HG03039 (cell line): ENCODE measurements around the gene CFAP61.
"Not testable (repeated sequence)": the region's sequence is repeated elsewhere in the genome, so short reads cannot be mapped to it uniquely, and the experiment has no call there.

Experiments
- ATAC-seq: cut with Tn5 transposase; IDR thresholded peaks from one replicate; pipeline ENCODE4 v1.9.1; 2021; ENCODE audit warnings: mild to moderate bottlenecking, moderate library complexity; ENCODE audit not compliant: unreplicated experiment

Gene CFAP61

DNA sequence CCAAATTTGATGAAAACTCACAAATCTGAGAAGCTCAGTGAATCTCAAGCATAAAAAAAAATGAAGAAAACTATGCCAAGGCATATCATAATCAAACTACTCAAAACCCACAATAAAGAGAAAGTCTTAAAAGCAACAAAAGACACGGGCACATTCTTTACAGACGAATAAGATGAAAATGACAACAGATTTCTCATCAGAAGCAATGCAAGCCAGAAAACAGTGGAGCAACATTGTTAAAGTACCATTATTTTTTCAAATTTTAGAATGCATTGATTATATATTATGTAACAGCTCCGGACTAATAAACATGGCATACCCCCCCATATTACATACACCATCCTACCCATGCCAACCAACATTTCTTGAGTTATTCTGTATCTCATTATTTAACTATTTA, 260.2 kb downstream of the CFAP61 start:
- no peak for ATAC-seq

DNA sequence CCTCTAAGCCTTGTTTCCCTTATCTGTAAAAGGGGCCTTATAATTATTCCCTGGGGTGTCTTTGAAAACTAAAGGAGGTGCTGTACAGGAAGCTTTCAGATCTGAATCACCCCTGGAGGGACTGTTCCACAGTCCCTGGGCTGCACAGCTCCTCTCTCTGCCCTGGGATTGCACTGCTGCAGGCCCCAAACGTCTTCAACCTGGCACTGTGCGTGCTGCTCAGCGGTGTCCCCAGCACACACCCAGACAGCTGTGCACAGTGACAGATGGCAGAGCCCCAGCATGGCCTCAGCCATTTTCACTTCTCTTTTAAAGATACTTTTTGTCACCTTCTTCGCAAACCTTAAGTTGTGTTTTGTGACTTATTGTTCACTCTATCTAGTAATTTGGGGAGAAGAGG, 264.9 kb downstream of the CFAP61 start:
- peak; percentile 77 for ATAC-seq

DNA sequence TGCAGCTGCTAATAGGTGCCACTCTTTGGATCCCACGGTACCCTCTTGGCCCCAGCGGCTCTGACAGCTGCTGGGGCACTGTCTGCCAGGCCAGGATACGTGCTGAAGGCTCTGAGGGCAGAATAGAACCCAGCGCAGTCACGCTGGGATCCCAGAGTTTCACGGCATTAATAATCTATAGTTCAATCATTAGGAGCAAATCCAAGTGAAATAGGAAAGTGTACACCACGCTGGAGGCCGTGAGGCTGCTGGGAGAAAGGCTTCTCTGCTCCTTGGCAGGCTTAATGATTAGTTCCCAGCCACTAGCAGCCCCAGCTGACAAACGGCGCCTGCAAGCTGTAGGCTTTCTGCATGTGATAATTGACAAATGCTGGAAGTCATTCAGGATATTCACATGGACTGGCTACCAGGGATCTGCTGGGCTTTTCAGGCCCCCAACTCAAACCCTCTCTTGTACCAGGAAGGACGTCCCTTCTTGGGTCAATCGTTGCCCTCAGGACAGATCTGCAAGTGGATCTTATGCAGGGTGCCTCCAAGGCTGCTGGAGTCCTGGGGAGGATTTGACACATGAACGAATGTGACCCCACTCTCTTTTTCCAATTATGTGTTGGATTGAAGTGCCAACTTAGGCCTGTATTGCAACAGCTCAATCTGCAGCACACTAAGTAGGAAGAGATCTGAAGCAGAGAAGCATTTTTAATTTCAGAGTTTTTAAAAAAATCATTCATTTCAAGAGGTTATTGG, 265.5 kb downstream of the CFAP61 start:
- ATAC-seq = peak; percentile 25

DNA sequence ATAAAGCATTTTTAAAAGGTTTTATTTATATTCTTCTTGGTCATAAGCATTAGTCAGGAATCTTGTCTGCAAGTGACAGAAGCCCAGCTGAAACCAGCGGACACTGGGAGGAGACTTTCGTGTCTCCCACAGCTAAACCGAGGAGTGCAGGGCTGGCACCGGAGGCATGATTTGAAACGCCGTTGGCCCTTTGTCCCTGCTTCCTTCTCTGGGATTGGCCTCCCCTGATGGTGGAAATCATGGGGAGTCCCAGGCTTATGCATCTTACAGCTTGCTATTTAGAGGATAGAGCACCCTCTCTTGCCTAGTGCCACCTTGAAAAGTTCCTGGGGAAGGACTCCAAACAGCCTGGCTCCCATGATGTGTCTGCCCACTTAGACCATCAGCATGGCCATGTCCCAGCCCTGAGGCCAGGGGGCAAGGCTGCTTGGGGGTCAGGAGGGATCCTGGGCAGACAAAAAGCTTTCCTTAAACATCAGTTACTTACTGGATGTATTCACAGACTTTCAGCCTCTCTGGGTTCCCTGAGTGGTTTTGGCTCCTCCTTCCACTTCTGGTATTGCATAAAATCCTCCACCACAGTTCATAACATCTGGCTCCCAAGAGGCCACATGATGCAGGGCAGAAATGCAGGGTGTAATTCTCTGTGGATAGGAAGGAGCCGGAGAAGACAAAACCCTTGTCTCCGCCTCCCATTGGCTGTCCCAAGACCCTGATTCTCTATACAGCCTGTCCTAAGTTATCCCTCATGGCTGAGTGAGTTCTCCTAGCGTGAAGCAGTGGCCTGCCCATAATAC, 266.2 kb downstream of the CFAP61 start:
- no peak for ATAC-seq

DNA sequence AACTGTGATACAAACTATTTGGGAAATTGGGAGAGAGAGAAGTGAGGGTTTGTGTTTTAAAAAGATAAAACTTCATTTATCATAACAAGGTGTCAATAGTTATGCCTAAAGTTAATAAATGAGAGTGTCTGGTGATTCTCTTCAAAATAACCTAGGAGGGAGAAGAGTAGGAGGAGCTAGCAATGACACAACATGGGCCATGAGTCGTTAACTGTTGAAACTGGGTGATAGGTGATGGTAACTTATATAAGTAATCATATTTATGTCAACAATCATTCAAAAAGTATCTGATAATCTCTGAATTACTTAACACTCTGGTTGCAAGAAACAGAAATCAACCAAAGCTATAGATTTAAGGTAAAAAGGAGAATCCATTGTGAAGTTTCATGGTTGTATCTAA, 268.8 kb downstream of the CFAP61 start:
- ATAC-seq = no peak

DNA sequence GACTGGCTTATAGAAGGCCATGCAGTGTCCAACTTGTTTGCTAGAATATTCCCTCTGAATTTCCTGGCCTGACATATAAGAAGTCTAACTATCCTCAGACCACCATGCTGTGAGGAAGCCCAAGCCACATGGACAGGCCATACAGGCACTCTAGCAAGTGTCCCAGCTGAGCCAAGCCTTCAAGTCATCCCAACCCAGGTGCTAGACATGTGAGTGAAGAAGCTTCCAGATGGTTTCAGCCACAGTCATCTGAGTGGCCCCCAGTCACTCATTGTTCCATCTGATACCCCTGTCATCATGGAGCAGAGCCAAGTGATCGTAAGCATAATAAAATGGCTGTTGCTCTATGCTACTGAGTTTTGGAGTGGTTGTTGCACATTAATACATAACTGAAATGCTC, 269.6 kb downstream of the CFAP61 start:
- no peak for ATAC-seq

DNA sequence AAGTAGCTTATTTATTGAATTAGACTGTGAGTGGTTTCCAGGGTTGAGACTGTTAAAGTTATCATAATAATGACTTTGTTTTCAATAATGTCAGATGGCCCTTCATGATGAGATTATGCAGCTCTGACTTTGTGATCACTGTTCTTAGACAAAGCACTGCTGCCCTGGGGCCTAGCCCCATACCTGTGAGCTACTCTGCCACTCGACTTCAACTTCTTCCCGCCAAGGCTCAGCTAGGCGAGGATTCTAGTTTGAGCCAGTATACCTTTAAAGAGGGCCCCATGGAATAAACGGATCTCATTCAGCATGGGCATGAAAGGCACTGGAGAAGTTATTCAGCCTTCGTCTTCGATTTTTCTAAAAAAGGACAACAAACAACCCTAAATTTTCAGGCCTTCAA, 270.6 kb downstream of the CFAP61 start:
- no peak for ATAC-seq

GRCh38 chr20:20327746-20328145, 275.4 kb downstream of the CFAP61 start:
- no peak for ATAC-seq

DNA sequence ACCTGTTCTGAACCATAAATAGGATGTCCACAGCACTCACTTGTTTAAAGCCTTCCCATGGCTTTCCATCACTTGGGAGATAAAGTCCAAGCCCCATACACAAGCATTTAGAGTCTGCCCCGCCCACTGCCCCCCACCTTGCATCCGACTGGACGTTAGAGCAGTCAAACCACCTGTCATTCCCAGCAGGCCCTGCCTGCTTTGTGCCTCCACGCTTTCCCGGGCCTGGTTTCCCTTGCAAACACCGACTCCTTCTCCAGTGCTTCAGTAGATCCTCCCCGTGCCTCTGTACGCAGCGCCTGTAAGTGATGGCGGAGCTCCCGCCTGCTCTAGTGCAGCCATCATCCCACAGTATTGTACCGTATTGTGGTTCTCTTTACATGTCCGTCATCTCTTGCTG, 277.2 kb downstream of the CFAP61 start:
- no peak for ATAC-seq

DNA sequence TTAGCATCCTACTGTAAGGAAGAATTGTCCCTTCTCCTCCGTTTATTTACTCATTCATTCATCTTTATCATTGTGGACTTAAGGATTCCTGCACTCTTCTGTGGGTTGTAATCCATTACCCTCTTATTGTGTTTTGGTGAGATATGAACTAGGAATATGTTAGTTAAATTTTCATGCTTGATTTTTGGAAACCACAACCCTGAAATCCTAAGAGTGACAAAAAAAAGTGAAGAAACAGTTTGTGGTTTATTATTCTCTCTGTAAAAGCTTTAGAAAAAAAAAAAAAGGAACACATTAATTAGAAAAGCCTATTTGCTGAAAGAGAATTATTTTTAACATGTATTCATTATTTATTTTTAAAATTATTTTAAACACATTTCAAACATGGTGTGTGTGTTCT, 278.8 kb downstream of the CFAP61 start:
- ATAC-seq = no peak

DNA sequence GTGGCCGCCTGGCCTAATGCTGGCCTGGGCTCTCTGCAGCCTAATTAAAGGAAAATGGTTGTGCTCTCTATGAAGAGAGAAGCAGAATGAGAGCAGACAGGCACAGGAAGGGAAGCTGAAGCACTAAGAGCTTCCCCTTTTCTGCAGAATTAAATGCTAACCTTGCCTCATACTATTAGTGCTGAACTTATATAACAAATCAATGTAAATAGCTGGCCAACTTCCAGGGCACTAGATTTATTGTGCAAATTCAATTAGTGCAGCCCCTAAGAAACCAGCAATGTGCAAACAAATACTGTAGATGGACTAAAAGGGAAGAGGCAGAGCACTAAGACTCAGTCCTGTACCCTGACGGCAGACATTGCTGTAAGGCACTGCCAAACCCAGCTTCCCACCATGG, 279.5 kb downstream of the CFAP61 start:
- no peak for ATAC-seq

- ATAC-seq = no peak
Observed at GRCh38 chr20:20333866-20334265, 281.5 kb downstream of the CFAP61 start.

- peak; percentile 93 for ATAC-seq
Observed at GRCh38 chr20:20334489-20334888, 282.2 kb downstream of the CFAP61 start.

DNA sequence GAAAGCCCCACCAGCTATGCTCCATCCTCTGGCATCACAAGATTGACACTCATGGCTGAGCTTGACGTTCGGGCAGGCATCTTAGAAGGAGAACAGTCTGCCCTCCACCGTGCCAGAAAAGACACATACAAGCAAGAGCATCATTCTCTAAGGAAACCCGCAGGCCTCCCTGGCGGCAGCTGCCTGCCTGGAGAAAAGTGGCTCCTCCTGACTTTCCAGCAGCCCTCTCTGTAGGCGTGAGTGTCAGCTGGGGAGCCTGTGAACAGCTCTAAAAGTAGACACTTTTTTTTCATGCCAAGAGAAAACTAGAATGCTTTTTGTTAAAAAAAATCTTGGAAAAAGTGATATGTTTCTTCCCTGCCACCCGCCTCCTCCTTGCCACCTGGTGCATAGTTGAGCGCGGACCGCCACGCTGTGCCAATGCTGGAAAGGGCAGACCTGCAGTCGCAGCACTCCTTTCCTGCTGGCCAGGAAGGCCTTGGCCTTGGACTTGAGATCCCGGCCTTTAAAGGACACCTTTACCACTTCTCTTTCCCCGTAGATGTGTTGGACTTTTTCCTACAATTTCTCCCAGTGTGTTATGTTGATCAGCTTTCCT, 285.9 kb downstream of the CFAP61 start:
- ATAC-seq = no peak

- no peak for ATAC-seq
Observed at GRCh38 chr20:20340443-20340842, 288.1 kb downstream of the CFAP61 start.

- no peak for ATAC-seq
Observed at GRCh38 chr20:20341371-20341770, 289.0 kb downstream of the CFAP61 start.

- no peak for ATAC-seq
Observed at GRCh38 chr20:20342066-20342465, 289.7 kb downstream of the CFAP61 start.

GRCh38 chr20:20343932-20344331, 291.6 kb downstream of the CFAP61 start:
- no peak for ATAC-seq

- ATAC-seq = no peak
Observed at GRCh38 chr20:20344476-20344875, 292.1 kb downstream of the CFAP61 start.

DNA sequence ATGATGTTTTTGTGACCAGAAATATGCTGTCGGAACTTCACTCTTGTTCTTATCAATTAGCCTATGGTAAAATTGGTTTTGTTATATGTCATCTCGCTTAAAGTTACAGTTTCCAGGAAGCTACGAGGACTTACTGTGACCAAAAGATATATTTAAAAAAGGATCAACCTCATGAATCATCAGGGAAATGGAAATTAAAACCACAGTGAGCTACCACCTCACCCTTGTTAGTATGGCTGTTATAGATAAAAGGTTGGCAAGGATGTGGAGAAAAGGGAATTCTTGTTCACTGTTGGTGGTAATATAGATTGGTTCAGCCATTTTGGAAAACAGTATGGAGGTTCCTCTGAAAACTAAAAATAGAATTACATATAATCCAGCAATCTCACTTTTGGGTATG, 301.2 kb downstream of the CFAP61 start:
- ATAC-seq = no peak

- ATAC-seq = not testable (repeated sequence)
Observed at GRCh38 chr20:20355503-20355902, 303.2 kb downstream of the CFAP61 start.

DNA sequence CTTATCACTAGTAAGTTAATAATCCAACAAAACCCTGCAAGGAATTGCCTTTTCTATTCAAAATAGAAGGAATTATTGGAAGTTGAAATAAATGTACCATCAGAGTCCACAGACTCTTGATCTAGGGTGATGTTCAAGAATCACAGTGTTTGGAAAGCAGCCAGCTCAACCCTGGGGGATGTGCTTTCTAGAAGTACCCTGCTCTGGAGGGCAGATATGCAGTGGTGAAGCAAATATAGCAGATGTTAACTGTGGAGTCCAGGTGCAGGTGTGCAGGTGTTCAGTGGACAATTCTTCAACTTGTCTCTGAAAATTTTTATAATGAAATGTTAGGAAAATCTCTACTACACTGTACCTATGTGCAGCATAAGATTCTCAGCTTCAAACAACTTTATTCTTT, 306.5 kb downstream of the CFAP61 start:
- no peak for ATAC-seq
